ENCODE results near the gene ANAPC4.
A peak's percentile ranks its signal among the peaks of the same experiment; 100 is the strongest.

Gene ANAPC4

DNA sequence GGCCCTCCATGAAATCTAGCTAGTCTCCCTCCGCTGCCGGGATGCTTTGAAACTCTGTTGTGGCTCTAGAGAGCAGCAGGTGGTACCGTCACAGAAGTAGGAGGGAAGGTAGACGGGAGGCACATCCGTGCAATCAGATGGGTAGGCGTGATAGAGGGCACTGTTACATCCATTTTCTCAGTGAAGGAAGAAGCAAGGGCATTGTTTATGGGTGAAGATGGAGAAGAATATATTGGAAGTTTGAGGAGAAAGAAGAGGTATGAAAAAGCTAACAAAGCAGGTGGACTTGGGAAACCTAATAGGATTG is 1.3 kb downstream of the ANAPC4 start:
- peaks cover 31% of the 10 kb centered on the region for H3K36me3 ChIP-seq (ENCODE audit: control insufficient read depth, insufficient read depth, low read length)
- H3K27ac ChIP-seq (ENCODE audit: low read depth, low read length), result no peak overlapping the region
- no peaks in the 10 kb centered on the region for H3K27me3 ChIP-seq (ENCODE audit: control insufficient read depth, insufficient read depth, low read length)
- no peak overlapping the region for H3K9ac ChIP-seq (ENCODE audit: low read length)
- no peaks in the 10 kb centered on the region for H3K9me3 ChIP-seq (ENCODE audit: control insufficient read depth, insufficient read depth, low read depth, low read length)
- peaks cover 20% of the 10 kb centered on the region for H3K4me1 ChIP-seq (ENCODE audit: control insufficient read depth, insufficient read depth, low read length)
- peak overlapping the region; percentile 95 for H3K4me3 ChIP-seq (ENCODE audit: low read depth, low read length)

DNA sequence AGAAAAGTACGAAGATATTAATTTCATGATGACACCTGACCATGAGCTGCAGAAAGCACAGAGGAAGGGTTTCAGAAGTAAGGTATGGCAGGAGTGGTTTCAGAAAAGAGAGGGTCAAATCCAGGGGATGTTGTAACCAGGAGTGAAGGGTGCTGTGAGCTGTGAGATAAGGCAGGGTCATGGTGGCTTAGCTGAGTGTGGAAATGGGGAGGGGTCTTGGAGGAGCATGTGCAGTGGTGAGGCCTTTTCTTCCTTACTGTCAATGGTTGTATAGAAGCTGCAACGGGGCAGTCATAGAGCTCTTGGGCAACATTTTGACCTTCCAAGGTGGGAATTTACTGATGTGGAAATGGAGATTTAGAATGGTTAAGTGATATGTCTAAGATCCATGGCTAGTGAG is 2.5 kb downstream of the ANAPC4 start:
- Histone ChIP-seq H3K9me3 (ENCODE audit: control insufficient read depth, insufficient read depth, low read depth, low read length) (no peaks in the 10 kb centered on the region), H3K4me1 (ENCODE audit: control insufficient read depth, insufficient read depth, low read length) (peaks cover 20% of the 10 kb centered on the region), H3K36me3 (ENCODE audit: control insufficient read depth, insufficient read depth, low read length) (peaks cover 43% of the 10 kb centered on the region), H3K27me3 (ENCODE audit: control insufficient read depth, insufficient read depth, low read length) (no peaks in the 10 kb centered on the region), H3K9ac (ENCODE audit: low read length) (no peak overlapping the region), H3K27ac (ENCODE audit: low read depth, low read length) (no peak overlapping the region), H3K4me3 (ENCODE audit: low read depth, low read length) (no peak overlapping the region)

- Histone ChIP-seq H3K27ac (ENCODE audit: low read depth, low read length) (no peak overlapping the region), H3K4me1 (ENCODE audit: control insufficient read depth, insufficient read depth, low read length) (no peaks in the 10 kb centered on the region)
These were observed 6.6 kb downstream of the ANAPC4 start for GRCh38 chr4:25383647-25384046.

GRCh38 chr4:25386926-25387325 is 9.9 kb downstream of the ANAPC4 start:
- Histone ChIP-seq H3K36me3 (ENCODE audit: control insufficient read depth, insufficient read depth, low read length) (peaks cover 69% of the 10 kb centered on the region), H3K4me1 (ENCODE audit: control insufficient read depth, insufficient read depth, low read length) (no peaks in the 10 kb centered on the region), H3K9ac (ENCODE audit: low read length) (no peak overlapping the region), H3K9me3 (ENCODE audit: control insufficient read depth, insufficient read depth, low read depth, low read length) (no peaks in the 10 kb centered on the region), H3K4me3 (ENCODE audit: low read depth, low read length) (no peak overlapping the region), H3K27ac (ENCODE audit: low read depth, low read length) (no peak overlapping the region), H3K27me3 (ENCODE audit: control insufficient read depth, insufficient read depth, low read length) (no peaks in the 10 kb centered on the region)

More at GRCh38 chr4:25383647-25384046, 6.6 kb downstream of the ANAPC4 start:
- no peaks in the 10 kb centered on the region for H3K27me3 ChIP-seq (ENCODE audit: control insufficient read depth, insufficient read depth, low read length)
- H3K36me3 ChIP-seq (ENCODE audit: control insufficient read depth, insufficient read depth, low read length), result peaks cover 67% of the 10 kb centered on the region
- no peak overlapping the region for H3K4me3 ChIP-seq (ENCODE audit: low read depth, low read length)
- no peak overlapping the region for H3K9ac ChIP-seq (ENCODE audit: low read length)
- H3K9me3 ChIP-seq (ENCODE audit: control insufficient read depth, insufficient read depth, low read depth, low read length), result no peaks in the 10 kb centered on the region

- H3K4me3 ChIP-seq (ENCODE audit: low read depth, low read length), result no peak overlapping the region
- H3K4me1 ChIP-seq (ENCODE audit: control insufficient read depth, insufficient read depth, low read length), result no peaks in the 10 kb centered on the region
- peaks cover 2% of the 10 kb centered on the region; the same call in 1 of the 2 replicates for H3K9me3 ChIP-seq (ENCODE audit: control insufficient read depth, insufficient read depth, low read depth, low read length)
- no peaks in the 10 kb centered on the region for H3K27me3 ChIP-seq (ENCODE audit: control insufficient read depth, insufficient read depth, low read length)
- no peak overlapping the region for H3K27ac ChIP-seq (ENCODE audit: low read depth, low read length)
- H3K36me3 ChIP-seq (ENCODE audit: control insufficient read depth, insufficient read depth, low read length), result peaks cover 87% of the 10 kb centered on the region
- H3K9ac ChIP-seq (ENCODE audit: low read length), result no peak overlapping the region
These were observed 20.2 kb downstream of the ANAPC4 start for GRCh38 chr4:25397305-25397704.

- H3K9ac ChIP-seq (ENCODE audit: low read length), result no peak overlapping the region
- no peaks in the 10 kb centered on the region for H3K27me3 ChIP-seq (ENCODE audit: control insufficient read depth, insufficient read depth, low read length)
- H3K36me3 ChIP-seq (ENCODE audit: control insufficient read depth, insufficient read depth, low read length), result peaks cover 87% of the 10 kb centered on the region
These were observed 22.4 kb downstream of the ANAPC4 start for GRCh38 chr4:25399510-25399909.

DNA sequence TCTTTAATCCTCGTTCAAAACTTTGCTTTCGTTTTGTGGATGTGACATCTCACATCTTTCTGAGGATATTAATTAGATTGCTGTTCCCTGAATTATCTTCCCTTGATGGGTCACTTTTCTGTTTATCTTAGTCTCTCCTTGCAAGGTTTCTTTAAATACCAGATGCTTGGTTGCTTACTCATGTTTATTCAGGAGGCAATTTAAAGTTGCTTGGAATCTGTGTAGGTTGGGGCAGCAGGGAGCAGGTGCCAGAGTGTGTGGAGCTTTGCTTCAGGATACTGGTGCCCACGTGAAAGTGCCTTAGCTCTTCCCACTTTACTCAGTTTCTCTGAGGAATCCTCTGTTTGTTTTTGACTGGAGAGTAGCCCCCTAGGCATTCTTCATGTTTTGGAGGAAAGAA is 24.0 kb downstream of the ANAPC4 start:
- Histone ChIP-seq H3K36me3 (ENCODE audit: control insufficient read depth, insufficient read depth, low read length) (peaks cover 86% of the 10 kb centered on the region), H3K27me3 (ENCODE audit: control insufficient read depth, insufficient read depth, low read length) (no peaks in the 10 kb centered on the region), H3K9ac (ENCODE audit: low read length) (no peak overlapping the region), H3K4me3 (ENCODE audit: low read depth, low read length) (no peak overlapping the region), H3K4me1 (ENCODE audit: control insufficient read depth, insufficient read depth, low read length) (no peaks in the 10 kb centered on the region), H3K27ac (ENCODE audit: low read depth, low read length) (no peak overlapping the region), H3K9me3 (ENCODE audit: control insufficient read depth, insufficient read depth, low read depth, low read length) (peaks cover 2% of the 10 kb centered on the region; the same call in 1 of the 2 replicates)

More at GRCh38 chr4:25399510-25399909, 22.4 kb downstream of the ANAPC4 start:
- Histone ChIP-seq H3K4me1 (ENCODE audit: control insufficient read depth, insufficient read depth, low read length) (no peaks in the 10 kb centered on the region), H3K27ac (ENCODE audit: low read depth, low read length) (no peak overlapping the region), H3K9me3 (ENCODE audit: control insufficient read depth, insufficient read depth, low read depth, low read length) (peaks cover 2% of the 10 kb centered on the region; the same call in 1 of the 2 replicates), H3K4me3 (ENCODE audit: low read depth, low read length) (no peak overlapping the region)

DNA sequence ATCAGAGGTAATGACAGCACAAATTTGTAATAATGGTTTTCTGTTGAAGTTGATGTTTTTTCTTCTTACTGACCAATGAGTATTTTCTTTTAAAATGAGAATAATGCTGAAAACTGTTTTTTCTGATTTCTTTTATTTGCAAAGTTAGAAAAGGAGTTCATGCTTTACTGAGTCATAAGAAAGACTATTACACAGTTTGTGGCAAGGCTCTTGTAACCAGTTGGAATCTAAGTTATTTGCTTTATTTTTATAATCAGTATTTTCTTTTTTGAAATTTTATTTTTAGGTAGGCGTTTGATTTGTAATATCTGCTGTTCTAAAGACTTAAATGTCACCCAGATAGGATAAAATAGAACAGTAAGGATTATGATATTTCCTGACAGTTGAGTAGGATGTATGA is 25.5 kb downstream of the ANAPC4 start:
- Histone ChIP-seq H3K36me3 (ENCODE audit: control insufficient read depth, insufficient read depth, low read length) (peaks cover 86% of the 10 kb centered on the region), H3K9ac (ENCODE audit: low read length) (no peak overlapping the region)

GRCh38 chr4:25403699-25404098 is 26.6 kb downstream of the ANAPC4 start:
- H3K27me3 ChIP-seq (ENCODE audit: control insufficient read depth, insufficient read depth, low read length), result no peaks in the 10 kb centered on the region
- no peak overlapping the region for H3K4me3 ChIP-seq (ENCODE audit: low read depth, low read length)
- no peaks in the 10 kb centered on the region for H3K4me1 ChIP-seq (ENCODE audit: control insufficient read depth, insufficient read depth, low read length)
- no peak overlapping the region for H3K27ac ChIP-seq (ENCODE audit: low read depth, low read length)
- H3K9me3 ChIP-seq (ENCODE audit: control insufficient read depth, insufficient read depth, low read depth, low read length), result no peaks in the 10 kb centered on the region
- H3K9ac ChIP-seq (ENCODE audit: low read length), result no peak overlapping the region
- peaks cover 89% of the 10 kb centered on the region for H3K36me3 ChIP-seq (ENCODE audit: control insufficient read depth, insufficient read depth, low read length)

More for the DNA sequence above, 25.5 kb downstream of the ANAPC4 start:
- H3K4me1 ChIP-seq (ENCODE audit: control insufficient read depth, insufficient read depth, low read length), result no peaks in the 10 kb centered on the region
- no peak overlapping the region for H3K27ac ChIP-seq (ENCODE audit: low read depth, low read length)
- H3K9me3 ChIP-seq (ENCODE audit: control insufficient read depth, insufficient read depth, low read depth, low read length), result no peaks in the 10 kb centered on the region
- no peak overlapping the region for H3K4me3 ChIP-seq (ENCODE audit: low read depth, low read length)
- H3K27me3 ChIP-seq (ENCODE audit: control insufficient read depth, insufficient read depth, low read length), result no peaks in the 10 kb centered on the region

- Histone ChIP-seq H3K27ac (ENCODE audit: low read depth, low read length) (no peak overlapping the region), H3K4me1 (ENCODE audit: control insufficient read depth, insufficient read depth, low read length) (no peaks in the 10 kb centered on the region), H3K4me3 (ENCODE audit: low read depth, low read length) (no peak overlapping the region), H3K36me3 (ENCODE audit: control insufficient read depth, insufficient read depth, low read length) (peaks cover 93% of the 10 kb centered on the region), H3K9me3 (ENCODE audit: control insufficient read depth, insufficient read depth, low read depth, low read length) (no peaks in the 10 kb centered on the region), H3K27me3 (ENCODE audit: control insufficient read depth, insufficient read depth, low read length) (no peaks in the 10 kb centered on the region), H3K9ac (ENCODE audit: low read length) (no peak overlapping the region)
These were observed 28.4 kb downstream of the ANAPC4 start for GRCh38 chr4:25405453-25405852.

DNA sequence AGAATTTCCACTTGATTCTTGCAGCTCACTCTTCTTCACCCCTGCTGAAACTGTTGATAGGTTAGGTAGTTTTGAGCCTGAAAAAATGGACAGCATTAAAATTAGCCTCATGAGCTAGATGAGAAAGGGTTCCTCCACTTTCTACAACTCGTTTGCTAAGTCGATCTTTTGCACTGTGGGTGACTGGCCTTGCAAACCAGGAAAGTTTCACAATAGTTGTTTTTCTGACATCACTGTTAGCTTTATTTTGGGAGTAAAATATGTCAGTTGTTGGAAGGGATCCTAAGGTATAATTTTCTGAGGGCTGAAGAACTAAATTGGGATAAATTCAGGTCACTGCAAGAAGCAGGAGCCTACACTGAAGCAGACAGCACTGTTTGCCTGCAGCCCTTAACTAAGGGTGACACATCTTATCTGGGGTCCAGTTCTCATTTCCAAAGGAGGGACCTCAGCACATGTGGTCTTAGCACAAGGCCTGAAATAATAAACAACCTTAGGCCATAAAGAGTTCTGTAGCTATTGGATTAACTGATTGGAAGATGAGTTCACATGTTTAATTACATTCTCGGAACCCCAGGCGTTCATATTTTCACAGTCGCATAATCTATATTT is 29.1 kb downstream of the ANAPC4 start:
- Histone ChIP-seq H3K9ac (ENCODE audit: low read length) (no peak overlapping the region), H3K36me3 (ENCODE audit: control insufficient read depth, insufficient read depth, low read length) (peaks cover 93% of the 10 kb centered on the region), H3K9me3 (ENCODE audit: control insufficient read depth, insufficient read depth, low read depth, low read length) (no peaks in the 10 kb centered on the region), H3K4me1 (ENCODE audit: control insufficient read depth, insufficient read depth, low read length) (no peaks in the 10 kb centered on the region), H3K27me3 (ENCODE audit: control insufficient read depth, insufficient read depth, low read length) (no peaks in the 10 kb centered on the region), H3K4me3 (ENCODE audit: low read depth, low read length) (no peak overlapping the region), H3K27ac (ENCODE audit: low read depth, low read length) (no peak overlapping the region)

Measured in HUES6 (cell line).